RCC 7860 (cell line): ENCODE measurements around the gene NUDT3.
"Not testable (repeated sequence)": the region's sequence is repeated elsewhere in the genome, so short reads cannot be mapped to it uniquely, and the experiment has no call there.

Source experiments
- DNase-seq: peaks from one replicate; pipeline ENCODE4 v3.0.0-alpha.2; 2015; ENCODE audit warnings: low spot score
- FAIRE-seq: peaks from 2 replicates; lab custom pipeline; 2012; peaks lifted over from hg19 to GRCh38; lab: Jason Lieb, UNC

Gene NUDT3

DNA sequence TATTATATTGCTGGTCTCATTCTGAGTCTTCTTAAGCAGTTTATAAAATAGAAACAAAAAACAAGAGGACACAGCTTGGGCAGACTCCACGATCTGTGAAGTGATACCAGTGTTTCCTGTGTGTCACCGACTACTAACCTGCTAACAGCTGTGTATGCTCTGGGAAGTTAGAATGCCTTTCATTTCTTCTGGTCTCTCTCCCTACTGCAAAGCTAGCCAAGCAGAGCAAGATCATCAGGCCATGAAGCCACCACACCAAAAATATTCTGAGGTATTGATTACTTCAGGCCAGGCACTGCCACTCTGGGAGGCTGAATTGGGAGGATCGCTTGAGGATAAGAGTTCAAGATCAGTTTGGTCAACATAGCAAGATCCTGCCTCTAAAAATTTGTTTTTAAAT lies 96.7 kb downstream of the NUDT3 start:
- FAIRE-seq, result peak; percentile 30
- DNase-seq, result peak; percentile 64

DNA sequence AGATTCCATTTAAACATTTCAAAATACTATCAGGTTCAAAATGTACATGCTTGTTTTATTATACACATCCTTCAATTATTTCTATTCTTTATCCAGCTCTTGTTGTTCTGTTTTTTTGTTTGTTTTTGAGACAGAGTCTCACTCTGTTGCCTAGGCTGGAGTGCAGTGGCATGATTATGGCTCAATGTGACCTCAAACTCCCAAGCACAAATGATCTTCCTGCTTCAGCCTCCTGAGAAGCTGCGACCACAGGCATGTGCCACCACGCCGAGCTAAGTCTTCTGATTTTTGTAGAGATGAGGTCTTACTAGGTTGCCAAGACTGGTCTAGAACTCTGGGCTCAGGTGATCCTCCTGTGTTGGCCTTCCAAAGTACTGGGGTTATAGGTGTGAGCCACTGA lies 99.5 kb downstream of the NUDT3 start:
- FAIRE-seq, result no peak
- DNase-seq, result no peak

DNA sequence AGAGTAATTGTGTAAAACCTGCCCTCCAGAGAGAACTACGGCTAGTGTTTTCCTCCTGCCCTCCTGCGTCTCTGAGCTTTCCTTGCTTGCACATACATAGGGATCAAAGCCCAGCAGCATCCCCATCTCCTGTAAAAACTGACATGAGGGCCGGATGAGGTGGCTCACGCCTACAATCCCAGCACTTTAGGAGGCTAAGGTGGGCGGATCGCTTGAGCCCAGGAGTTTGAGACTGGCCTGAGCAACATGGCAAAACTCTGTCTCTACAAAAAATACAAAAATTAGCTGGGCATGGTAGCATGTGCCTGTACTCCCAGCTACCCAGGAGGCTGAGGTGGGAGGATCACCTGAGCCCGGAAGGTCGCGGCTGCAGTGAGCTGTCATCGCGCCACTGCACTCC lies 103.3 kb downstream of the NUDT3 start:
- DNase-seq, result no peak
- no peak for FAIRE-seq

DNA sequence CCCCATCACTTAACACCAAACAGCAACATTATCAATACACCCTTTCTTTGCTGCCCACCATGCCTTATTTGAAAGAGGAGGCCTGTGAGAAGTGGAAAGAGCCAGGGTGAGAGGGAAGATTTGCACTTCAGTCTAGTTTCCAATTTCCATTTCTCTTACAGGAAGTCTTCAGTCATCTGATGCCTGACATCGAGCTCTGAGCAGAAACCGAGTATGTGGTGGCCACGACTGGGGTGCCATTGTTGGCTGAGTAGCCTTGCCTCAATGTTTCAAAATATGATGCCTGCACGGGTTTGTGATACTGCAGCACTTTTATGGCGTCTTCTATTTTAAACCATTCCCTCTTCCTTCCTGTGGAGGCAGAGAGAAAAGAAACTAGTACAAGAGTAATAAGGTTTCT lies 103.9 kb downstream of the NUDT3 start:
- DNase-seq (no peak), FAIRE-seq (no peak)

DNA sequence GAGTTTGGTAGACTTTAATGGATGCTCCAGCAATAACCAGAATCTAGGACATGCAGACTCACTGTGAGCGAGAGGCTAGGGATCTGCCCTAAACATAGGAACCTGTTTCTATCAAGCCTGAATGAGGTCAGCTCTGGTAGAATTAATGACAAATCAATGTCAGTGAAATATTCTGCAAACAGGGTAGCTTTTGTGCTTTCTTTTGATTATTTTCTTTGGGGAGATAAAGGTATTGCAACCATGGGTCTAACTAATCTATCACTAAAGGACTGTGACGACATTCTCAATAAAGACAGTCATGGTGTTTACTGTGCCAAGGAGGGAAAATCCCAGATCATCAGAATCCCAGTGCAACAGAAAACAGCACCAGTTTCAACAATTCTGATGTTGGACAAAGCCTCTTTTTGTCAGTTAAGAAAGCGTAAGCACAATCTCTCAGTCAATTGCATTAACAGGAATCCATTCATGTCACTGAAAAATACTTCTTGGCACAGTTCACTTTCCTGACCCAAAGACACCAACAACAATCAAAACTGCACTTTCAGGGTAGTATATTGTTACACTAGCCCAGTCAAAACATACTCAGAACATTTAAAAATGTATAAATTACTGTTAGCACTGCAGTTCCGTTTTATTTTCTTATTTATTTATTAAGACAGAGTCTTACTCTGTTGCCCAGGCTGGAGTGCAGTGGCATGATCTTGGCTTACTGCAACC lies 106.9 kb downstream of the NUDT3 start:
- FAIRE-seq, result no peak

DNA sequence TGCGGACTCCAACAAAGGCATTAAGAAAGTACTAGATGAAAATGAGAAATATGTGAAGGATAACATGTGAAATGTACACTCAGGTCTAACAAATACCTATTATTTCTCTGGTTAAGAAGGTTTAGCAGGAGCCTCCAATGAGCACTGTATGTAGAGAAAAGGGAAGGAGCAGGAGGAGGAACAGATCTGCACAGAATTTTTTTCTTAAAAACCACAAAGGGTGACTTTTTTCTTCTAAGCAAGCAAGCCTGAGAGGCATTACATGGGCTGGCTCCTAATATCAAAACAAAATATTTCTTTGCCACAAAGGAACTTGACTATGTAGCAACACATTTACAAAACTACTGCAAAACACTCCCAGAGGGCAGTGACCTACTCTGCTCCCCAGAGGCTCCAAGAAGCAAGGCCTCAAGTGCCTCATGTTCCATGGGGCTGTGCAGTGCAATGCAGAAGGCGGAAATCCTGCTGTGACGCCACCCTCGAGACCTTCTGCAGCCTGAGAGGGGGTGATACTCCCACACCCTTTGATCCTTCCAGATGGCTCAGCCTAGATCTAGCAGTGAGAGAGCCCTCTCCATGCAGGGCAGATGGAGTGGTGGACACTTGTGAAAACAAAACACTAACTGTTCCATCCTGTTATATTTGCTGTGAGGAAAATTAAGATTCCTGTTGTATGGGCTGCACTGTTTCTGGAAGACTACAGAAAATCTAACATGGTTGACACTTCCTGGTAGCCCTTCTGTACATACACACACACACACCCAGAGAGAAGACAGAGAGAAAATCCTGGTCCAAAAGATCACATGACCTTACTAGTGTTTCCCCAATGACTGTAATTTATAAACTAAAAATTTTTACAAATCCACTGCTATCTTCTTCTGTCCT lies 107.7 kb downstream of the NUDT3 start:
- DNase-seq, result no peak

More for the DNA sequence above, 106.9 kb downstream of the NUDT3 start:
- DNase-seq, result no peak

DNA sequence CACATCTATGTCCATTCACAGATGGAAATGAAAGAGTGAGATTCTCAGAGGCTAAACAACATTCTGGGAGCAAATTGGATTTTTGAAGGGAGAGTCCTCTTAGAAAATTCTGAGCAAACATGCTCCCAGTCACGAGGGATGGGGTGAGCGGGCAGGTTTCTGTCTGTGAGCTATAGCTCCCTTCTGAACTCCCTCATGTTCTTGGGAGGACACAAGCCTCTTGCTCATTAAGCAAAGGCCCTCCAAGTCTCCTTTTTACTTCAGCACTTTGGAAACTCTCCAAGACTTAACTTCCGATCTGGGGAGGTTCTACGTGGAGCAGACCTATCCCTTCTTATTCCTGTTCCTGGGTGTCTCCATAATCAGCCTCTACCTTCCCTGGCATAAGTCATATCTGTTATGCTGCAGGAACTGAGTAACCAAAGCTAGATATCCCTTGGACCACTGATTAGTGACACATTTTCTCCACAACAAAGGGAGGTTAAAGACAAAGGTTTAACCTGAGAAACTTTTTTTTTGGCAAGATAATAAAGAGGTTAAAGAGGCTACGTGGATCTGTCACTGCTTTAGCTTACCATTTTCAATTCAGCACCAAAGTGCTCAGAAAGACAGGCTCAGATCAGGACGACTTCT lies 110.7 kb downstream of the NUDT3 start:
- DNase-seq, result no peak
- no peak for FAIRE-seq

More for the DNA sequence above, 107.7 kb downstream of the NUDT3 start:
- no peak for FAIRE-seq

DNA sequence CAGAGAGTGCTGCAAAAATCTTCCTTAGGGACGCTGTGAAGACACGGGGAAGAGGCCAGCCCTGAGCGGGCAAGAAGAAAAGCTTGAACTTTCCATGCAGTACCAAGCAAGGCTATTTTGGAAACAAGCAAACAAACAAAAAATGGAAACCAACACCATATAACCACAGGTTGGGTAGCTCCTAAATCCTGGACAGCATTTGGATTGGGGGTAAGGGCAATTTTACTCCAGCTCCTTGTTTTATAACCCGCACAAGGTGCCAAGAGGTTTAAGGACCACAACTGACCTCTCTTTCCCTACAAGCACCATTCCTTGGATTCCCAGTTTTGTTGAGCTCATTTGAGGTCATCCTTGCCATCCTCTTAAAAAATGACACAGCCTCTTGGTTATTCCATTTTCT lies 112.3 kb downstream of the NUDT3 start:
- DNase-seq, result no peak
- no peak for FAIRE-seq

DNA sequence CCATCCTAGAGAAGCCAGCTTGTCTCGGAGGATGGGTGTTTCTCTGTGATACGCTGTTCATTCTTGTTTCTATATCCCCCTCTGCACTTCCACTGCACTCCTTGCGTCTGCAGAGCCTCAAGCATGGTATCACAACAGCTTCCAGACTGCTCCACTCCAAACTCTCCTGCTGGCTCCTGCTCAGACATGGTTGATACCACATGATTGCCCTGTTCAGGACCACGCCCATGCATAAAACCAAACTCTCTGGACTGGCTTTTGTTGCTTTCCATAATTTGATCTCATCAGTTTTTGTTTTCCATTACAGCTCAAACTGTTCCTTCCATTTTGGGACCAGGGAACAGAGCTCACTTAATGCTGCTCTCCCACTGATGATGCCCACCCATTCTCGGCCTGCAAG lies 113.6 kb downstream of the NUDT3 start:
- DNase-seq (no peak), FAIRE-seq (no peak)

DNA sequence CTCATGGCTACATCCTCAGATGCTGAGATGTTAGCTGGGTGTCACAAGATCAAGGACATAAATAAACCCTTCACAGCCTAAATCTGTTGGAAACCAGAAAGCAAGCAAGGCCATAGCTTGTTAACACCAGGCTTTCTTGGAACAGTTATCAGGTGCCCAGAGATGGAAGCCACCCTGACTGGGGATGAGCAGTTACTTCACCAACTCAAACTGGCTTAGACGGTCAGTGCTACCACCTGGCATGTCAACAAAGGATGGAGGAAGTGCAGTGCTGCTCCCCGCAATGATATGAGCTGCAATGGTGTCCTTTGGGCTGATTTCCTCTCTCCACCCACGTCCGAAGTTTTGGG lies 114.7 kb downstream of the NUDT3 start:
- FAIRE-seq, result no peak

DNA sequence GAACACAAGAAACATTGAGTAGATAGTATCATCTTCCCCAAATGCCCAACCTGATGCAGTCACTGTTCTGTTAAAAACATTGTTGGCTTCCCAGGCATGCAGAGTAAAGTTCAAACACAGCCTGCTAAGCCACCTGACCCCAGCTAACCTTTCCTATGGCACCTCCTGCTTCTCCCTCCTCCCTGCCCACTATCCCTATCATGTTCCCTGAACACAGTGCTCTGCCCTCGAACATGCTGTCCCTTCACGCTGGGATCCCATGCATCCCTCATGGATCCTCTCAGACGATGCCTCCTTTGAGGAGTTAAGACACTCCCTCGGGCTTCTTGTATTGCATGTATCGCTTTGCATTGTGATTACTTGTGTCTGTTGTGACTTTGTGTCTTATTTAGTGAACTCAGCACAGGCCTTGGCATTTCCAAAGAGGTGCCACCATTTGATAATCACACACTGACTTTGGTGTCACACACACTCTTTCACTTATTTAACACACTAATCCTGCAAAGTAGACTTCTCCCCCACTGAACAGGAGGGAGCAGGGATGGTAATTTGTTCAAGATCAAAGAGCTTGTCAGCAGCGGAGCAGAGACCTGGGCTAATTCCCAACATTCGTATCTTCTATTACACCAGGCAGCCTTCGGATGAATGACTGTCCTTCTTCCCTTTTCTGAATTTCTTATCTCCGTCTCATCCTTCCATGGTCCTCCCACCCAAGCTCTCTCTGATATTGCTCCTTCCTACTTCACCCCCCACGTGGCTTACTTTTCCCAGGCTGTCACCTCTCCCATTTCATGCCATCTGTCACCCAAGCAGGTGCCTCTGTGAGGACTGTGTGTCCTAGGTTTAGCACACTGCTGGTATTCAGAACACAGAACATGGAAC lies 115.3 kb downstream of the NUDT3 start:
- FAIRE-seq (no peak), DNase-seq (no peak)

More for the DNA sequence above, 114.7 kb downstream of the NUDT3 start:
- no peak for DNase-seq

DNA sequence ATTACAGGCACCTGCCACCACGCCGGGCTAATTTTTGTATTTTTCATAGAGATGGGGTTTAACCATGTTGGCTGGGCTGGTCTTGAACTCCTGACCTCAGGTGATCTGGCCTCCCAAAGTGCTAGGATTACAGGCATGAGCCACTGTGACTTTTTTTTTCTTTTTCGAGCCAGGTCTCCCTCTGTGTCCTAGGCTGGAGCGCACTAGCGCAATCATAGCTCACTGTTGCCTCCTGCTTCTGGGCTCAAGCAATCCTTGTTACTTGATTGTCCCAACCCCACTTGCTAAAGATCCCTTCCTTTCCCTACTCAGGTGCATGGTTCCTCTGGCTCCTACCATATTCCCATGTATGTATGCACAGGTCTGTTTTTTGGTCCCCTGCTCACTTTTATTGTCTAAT lies 116.3 kb downstream of the NUDT3 start:
- DNase-seq (no peak), FAIRE-seq (no peak)

DNA sequence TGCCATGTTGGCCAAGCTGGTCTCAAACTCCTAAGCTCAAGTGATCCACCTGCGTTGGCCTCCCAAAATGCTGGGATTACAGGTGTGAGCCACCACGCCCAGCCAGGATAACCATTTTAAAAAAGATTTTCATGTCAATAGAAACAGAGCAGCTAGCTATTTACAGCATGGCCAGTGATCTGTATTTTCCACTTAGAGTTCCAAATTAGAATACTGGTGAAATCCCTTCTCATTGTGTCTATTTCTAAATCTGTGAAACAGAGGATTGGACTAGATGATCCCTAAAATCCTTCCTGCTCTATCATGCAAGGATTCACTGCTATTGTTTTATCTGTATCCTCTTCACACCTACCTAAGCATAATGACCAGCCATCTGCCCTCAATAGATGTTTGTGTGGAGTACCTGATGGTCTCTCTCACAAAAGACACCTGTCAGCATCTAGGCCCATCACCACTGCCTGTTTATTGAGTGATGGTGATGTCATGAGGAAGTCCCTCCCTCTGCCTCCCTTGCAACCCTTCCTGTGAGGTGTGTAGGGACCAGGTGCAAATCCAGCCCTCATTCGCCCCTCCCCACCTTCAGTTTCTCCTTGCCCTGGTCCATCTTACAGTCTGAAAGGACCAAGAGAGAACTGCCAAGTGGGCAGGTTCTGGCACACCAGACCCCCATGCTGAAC lies 117.2 kb downstream of the NUDT3 start:
- DNase-seq (no peak), FAIRE-seq (no peak)

DNA sequence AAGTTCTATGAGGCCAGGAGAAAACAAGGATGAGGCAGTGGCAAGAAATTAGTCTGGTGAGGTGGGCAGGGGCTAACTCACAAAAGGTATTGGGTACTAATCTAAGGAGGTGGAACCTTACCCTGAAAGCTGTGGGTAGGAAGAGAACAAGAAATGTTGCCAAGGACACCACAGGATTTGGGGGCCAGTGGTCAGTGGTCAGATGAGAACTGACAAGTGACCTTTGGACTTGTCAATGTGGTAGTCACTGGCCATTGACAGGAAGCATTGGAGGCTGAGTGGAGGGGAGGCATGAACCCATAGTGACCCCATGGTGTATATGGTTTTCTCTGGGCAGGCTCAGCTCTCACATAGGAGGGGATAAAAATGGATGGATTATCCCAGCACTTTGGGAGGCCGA lies 118.3 kb downstream of the NUDT3 start:
- FAIRE-seq (no peak), DNase-seq (no peak)

DNA sequence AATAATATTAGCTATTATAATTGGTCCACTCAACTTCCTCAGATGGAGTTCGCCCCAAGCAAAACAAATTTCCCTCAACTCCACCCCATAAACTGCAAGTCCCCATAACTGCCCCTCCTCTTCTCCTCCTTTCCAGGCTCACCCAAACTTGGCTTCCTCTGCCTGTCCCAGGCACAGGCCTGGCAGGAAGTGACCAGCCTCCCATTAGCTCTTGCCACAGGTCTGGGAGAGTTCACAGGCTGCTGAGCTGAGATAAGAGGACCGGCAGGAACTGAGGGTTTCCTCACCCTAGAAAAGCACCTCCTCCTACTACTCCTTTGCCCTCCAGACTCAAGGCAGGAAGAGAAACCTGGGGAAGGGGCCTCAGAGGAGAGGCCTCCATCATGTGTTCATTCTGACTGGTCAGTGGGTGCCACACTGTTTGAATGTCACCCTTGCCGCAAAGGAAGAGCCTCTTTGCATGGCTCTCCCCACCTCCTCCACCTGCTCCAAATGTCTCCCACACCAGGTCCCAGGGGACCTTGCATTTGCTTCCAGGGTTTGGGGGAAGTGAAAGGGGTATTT lies 119.1 kb downstream of the NUDT3 start:
- no peak for FAIRE-seq
- no peak for DNase-seq

DNA sequence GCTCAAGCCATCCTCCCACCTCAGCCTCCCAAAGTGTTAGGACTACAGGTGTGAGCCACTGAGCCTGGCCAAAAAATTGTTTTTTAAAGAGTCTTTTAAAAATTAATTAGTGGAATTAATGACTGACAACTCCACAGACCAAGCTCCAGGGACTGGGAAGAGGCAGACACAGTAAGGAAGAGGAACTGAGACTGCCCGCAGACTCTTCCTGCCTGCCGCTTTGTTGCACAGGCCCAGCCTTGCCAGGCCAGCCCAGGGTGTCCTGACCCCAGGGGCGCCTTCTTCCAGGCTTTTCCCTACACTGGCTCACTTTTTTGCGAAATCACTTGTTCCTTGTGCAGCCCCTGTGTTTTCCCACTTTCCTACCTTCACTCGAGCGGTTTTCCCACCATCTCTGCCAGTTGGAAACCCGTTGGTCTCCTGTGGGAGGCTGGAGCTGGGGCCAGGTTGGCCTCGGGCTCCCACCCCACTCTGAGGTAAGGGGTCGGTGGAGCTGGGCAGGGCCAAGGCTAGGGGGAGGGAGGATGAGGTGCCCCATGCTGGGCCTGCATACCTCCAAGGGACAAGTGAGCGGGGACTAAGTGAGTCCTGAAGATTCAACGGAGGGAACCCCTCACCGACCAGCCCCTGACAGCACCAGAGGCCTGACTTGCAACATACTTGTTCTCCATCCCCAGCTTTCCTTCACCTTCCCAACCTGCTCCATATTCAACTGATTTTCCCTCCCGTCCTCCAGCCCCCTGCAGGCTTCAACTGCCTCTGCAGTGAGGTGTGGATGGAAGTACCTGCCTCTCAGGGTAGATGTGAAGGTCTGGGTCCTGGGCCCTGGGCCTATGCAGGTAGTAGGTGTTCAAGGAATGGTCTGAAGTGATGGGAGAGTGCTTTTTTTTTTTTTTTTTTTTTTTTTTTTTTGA lies 120.2 kb downstream of the NUDT3 start:
- DNase-seq (no peak), FAIRE-seq (no peak)

DNA sequence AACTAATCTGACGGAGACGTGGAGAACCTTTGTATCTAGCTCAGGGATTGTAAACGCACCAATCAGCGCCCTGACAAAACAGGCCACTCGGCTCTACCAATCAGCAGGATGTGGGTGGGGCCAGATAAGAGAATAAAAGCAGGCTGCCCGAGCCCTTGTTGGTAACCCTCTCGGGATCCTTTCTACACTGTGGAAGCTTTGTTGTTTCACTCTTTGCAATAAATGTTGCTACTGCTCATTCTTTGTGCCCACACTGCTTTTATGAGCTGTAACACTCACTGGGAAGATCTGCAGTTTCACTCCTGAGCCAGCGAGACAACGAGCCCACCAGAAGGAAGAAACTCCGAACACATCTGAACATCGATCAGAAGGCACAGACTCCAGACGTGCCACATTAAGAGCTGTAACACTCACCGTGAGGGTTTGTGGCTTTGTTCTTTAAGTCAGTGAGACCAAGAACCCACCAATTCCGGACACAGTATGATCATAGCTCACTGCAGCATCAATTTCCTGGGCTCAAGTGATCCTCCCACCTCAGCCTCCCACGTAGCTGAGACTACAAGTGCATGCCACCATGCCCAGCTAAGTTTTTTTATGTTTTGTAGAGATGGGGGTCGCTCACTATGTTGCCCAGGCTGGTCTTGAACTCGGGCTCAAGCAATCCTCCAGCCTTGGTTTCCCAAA lies 122.7 kb downstream of the NUDT3 start:
- not testable (repeated sequence) for FAIRE-seq

DNA sequence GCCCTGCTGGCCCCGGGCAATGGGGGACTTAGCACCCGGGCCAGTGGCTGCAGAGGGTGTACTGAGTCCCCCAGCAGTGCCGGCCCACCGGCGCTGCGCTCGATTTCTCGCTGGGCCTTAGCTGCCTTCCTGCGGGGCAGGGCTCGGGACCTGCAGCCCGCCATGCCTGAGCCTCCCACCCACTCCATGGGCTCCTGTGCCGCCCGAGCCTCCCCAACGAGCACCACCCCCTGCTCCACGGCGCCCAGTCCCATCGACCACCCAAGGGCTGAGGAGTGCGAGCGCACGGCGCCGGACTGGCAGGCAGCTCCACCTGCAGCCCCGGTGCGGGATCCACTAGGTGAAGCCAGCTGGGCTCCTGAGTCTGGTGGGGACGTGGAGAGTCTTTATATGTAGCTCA lies 123.3 kb downstream of the NUDT3 start:
- not testable (repeated sequence) for DNase-seq, FAIRE-seq

More for the DNA sequence above, 122.7 kb downstream of the NUDT3 start:
- DNase-seq, result not testable (repeated sequence)
